Naive thymus-derived CD4-positive, alpha-beta T cell (primary cell): ENCODE results near the gene IPCEF1. TPM values are rescaled to one million over a fixed set of nuclear protein-coding genes. Genes with fewer than 3 reads are reported as not detected.

Experiments
- ATAC-seq: fragments of 150-1000 bp; cut with Tn5 transposase; 2 replicates; pipeline ENCODE4 v1.10.0; 2021; ENCODE audit warnings: mild to moderate bottlenecking, moderate library complexity
- CTCF ChIA-PET: fragments of 350-600 bp; sonication (Branson Sonifier 250); formaldehyde crosslinking; loops from one replicate; lab custom pipeline; 2021; ENCODE audit warnings: antibody characterized with exemption; lab: Charles Lee
- POLR2A ChIA-PET: fragments of 350-600 bp; sonication (Branson Sonifier 250); formaldehyde crosslinking; loops from one replicate; lab custom pipeline; 2021; ENCODE audit warnings: antibody characterized with exemption, inconsistent platforms; lab: Charles Lee
- DNase-seq, 9 donors: peaks; one replicate each; pipeline versions ENCODE4 v3.0.0 to v3.0.0-alpha.2; 2020 to 2022; ENCODE audit warnings: mixed read lengths in 1 of 9
- H3K27ac ChIP-seq: one replicate; pipeline ENCODE4 v1.7.0; 2013; ENCODE audit warnings: mild to moderate bottlenecking, low read depth, low read length, moderate library complexity
- H3K27me3 ChIP-seq, 2 donors: one replicate each; pipeline ENCODE4 v1.7.0; 2013; ENCODE audit warnings: low read length in 2 of 2, mild to moderate bottlenecking in 2 of 2, moderate library complexity in 2 of 2; ENCODE audit not compliant: control insufficient read depth in 2 of 2, insufficient read depth in 2 of 2
- H3K36me3 ChIP-seq, 3 experiments: 1 replicate in 2 of 3; 2 replicates in 1 of 3; pipeline ENCODE4 v1.7.0; 2013; ENCODE audit warnings: low read length in 3 of 3, mild to moderate bottlenecking in 3 of 3, moderate library complexity in 1 of 3; ENCODE audit not compliant: insufficient read depth in 3 of 3, control insufficient read depth in 2 of 3
- H3K4me1 ChIP-seq, 2 donors: one replicate each; pipeline ENCODE4 v1.7.0; 2013; ENCODE audit warnings: low read length in 2 of 2, mild to moderate bottlenecking in 2 of 2, moderate library complexity in 1 of 2; ENCODE audit not compliant: control insufficient read depth in 2 of 2, insufficient read depth in 2 of 2
- H3K4me3 ChIP-seq: 2 replicates; pipeline ENCODE4 v1.7.0; 2013; ENCODE audit warnings: mild to moderate bottlenecking, low read length
- H3K9me3 ChIP-seq, 3 experiments: 1 replicate in 2 of 3; 2 replicates in 1 of 3; pipeline ENCODE4 v1.7.0; 2013; ENCODE audit warnings: low read length in 3 of 3; ENCODE audit not compliant: control insufficient read depth in 2 of 3
- H3K27ac Mint-ChIP-seq, 9 donors: one replicate each; pipeline ENCODE4 v1.8.0; 2020 to 2022; ENCODE audit warnings: mixed read lengths in 9 of 9, mild to moderate bottlenecking in 8 of 9, moderate library complexity in 5 of 9, inconsistent platforms in 2 of 9
- H3K27me3 Mint-ChIP-seq, 5 donors: one replicate each; pipeline ENCODE4 v1.8.0; 2021 to 2022; ENCODE audit warnings: mixed read lengths in 5 of 5, mild to moderate bottlenecking in 1 of 5
- H3K36me3 Mint-ChIP-seq, 5 donors: one replicate each; pipeline ENCODE4 v1.8.0; 2020 to 2022; ENCODE audit warnings: mixed read lengths in 5 of 5, mild to moderate bottlenecking in 3 of 5, inconsistent platforms in 1 of 5
- H3K4me1 Mint-ChIP-seq, 7 donors: one replicate each; pipeline ENCODE4 v1.8.0; 2020 to 2022; ENCODE audit warnings: mixed read lengths in 7 of 7, mild to moderate bottlenecking in 3 of 7, inconsistent platforms in 1 of 7
- H3K4me3 Mint-ChIP-seq, 10 donors: one replicate each; pipeline ENCODE4 v1.8.0; 2020 to 2022; ENCODE audit warnings: mild to moderate bottlenecking in 10 of 10, mixed read lengths in 10 of 10, moderate library complexity in 6 of 10, inconsistent platforms in 2 of 10
- H3K9me3 Mint-ChIP-seq, 11 donors: one replicate each; pipeline ENCODE4 v1.8.0; 2020 to 2022; ENCODE audit warnings: mixed read lengths in 11 of 11, mild to moderate bottlenecking in 4 of 11, inconsistent platforms in 1 of 11, moderate library complexity in 1 of 11
- intact Hi-C, 2 donors: fragments of 100-400 bp; cut with micrococcal nuclease; formaldehyde crosslinking; loops; one replicate each; pipeline ENCODE4 v1.15.1; 2023
- polyA plus RNA-seq, 2 donors: library from polyadenylated mRNA; unstranded; fragments of 300-500 nt; fragmentation: Illumina TruSeq; gene quantifications; one replicate each; pipeline ENCODE4 v1.2.3, GENCODE V29; 2021
- total RNA-seq, 6 experiments: library from RNA in 5 of 6; stranded (reverse) in 5 of 6; gene quantifications; 1 replicate in 5 of 6; 2 replicates in 1 of 6; pipeline ENCODE4 v1.2.3 and lab custom pipeline; 2021 to 2026

IPCEF1 gene
- total and polyA plus RNA-seq, 7 experiments from 2014 or later: 12.0 to 122 (median 99.7) TPM

GRCh38 chr6:154276810-154277628 is 79.6 kb downstream of the IPCEF1 start:
- ChIA-PET CTCF (interaction anchor here (0.6 to 6.6 kb wide), 33 partner anchors 8 to 457 kb away, joined by 3 to 186 read pairs (median 4); no protein-coding TSS in a partner anchor), POLR2A (interaction anchor here (1.0 to 2.0 kb wide), 13 partner anchors 9 to 123 kb away, joined by 3 to 13 read pairs (median 5); no protein-coding TSS in a partner anchor)
- Mint-ChIP-seq H3K27me3 (peaks cover 0 to 16% (median 0%) of the 10 kb centered on the region in 5 donors), H3K4me3 (peak overlapping the region; percentile 59 to 91 (median 68)), H3K4me1 (peaks cover 20 to 50% (median 44%) of the 10 kb centered on the region in 7 donors), H3K36me3 (peaks cover 0 to 1% (median 0%) of the 10 kb centered on the region in 5 donors), H3K27ac (peak overlapping the region in 8 of 9 donors; percentile 44 to 75 (median 64)), H3K9me3 (peaks cover 0 to 1% (median 0%) of the 10 kb centered on the region in 11 donors)
- DNase-seq (peak in 7 of 9 donors; percentile 28 to 68 (median 58)), ATAC-seq (peak; percentile 84)
- H3K9me3 ChIP-seq: no peaks in the 10 kb centered on the region
- H3K36me3 ChIP-seq: no peaks in the 10 kb centered on the region
- peak overlapping the region; percentile 23 for H3K4me3 ChIP-seq
- intact Hi-C loops: loop anchor here (1.0 to 2.0 kb wide), 7 partner anchors 8 to 123 kb away; no protein-coding TSS in a partner anchor
- peaks cover 5 to 27% of the 10 kb centered on the region in 2 donors for H3K4me1 ChIP-seq
- peak overlapping the region; percentile 27 for H3K27ac ChIP-seq
- H3K27me3 ChIP-seq: no peaks in the 10 kb centered on the region

GRCh38 chr6:154274168-154274567 is 82.4 kb downstream of the IPCEF1 start:
- H3K27ac ChIP-seq: no peak overlapping the region
- H3K27me3 Mint-ChIP-seq: peaks cover 0 to 16% (median 0%) of the 10 kb centered on the region in 5 donors
- H3K4me1 Mint-ChIP-seq: peaks cover 20 to 53% (median 44%) of the 10 kb centered on the region in 7 donors
- H3K4me3 Mint-ChIP-seq: peak overlapping the region in 1 of 10 donors; percentile 36
- no peak overlapping the region for H3K4me3 ChIP-seq
- CTCF ChIA-PET: interaction anchor here (0.9 to 6.6 kb wide), 5 partner anchors 23 to 127 kb away, joined by 3 to 186 read pairs (median 9); no protein-coding TSS in a partner anchor
- H3K9me3 ChIP-seq: no peaks in the 10 kb centered on the region
- DNase-seq (no peak), ATAC-seq (no peak)
- POLR2A ChIA-PET: interaction anchor here (0.7 to 1.8 kb wide), 4 partner anchors 19 to 110 kb away, joined by 3 to 9 read pairs (median 3); no protein-coding TSS in a partner anchor
- no peaks in the 10 kb centered on the region for H3K36me3 ChIP-seq
- peaks cover 0 to 1% (median 0%) of the 10 kb centered on the region in 5 donors for H3K36me3 Mint-ChIP-seq
- peaks cover 5 to 27% of the 10 kb centered on the region in 2 donors for H3K4me1 ChIP-seq
- intact Hi-C loops: no loop called here
- no peaks in the 10 kb centered on the region for H3K27me3 ChIP-seq
- H3K9me3 Mint-ChIP-seq: peaks cover 0 to 1% (median 0%) of the 10 kb centered on the region in 11 donors
- peak overlapping the region in 6 of 9 donors; percentile 11 to 78 (median 50) for H3K27ac Mint-ChIP-seq

- Mint-ChIP-seq H3K9me3 (peaks cover 0 to 14% (median 0%) of the 10 kb centered on the region in 11 donors), H3K27me3 (peaks cover 0 to 15% (median 0%) of the 10 kb centered on the region in 5 donors), H3K4me3 (peak overlapping the region in 8 of 10 donors; percentile 4 to 80 (median 58)), H3K27ac (peak overlapping the region in 8 of 9 donors; percentile 55 to 92 (median 80)), H3K36me3 (peaks cover 0 to 6% (median 1%) of the 10 kb centered on the region in 5 donors), H3K4me1 (peaks cover 16 to 51% (median 34%) of the 10 kb centered on the region in 7 donors)
- H3K27ac ChIP-seq: no peak overlapping the region
- H3K36me3 ChIP-seq: no peaks in the 10 kb centered on the region
- no peaks in the 10 kb centered on the region for H3K27me3 ChIP-seq
- DNase-seq: no peak
- ChIA-PET POLR2A (interaction anchor here (1.1 to 1.7 kb wide), 3 partner anchors 9 to 34 kb away, joined by 3 to 5 read pairs (median 3); no protein-coding TSS in a partner anchor), CTCF (interaction anchor here (1.0 to 1.1 kb wide), 2 partner anchors 105 to 114 kb away, joined by 3 read pairs; no protein-coding TSS in a partner anchor)
- H3K4me3 ChIP-seq: no peak overlapping the region
- intact Hi-C loops: no loop called here
- H3K9me3 ChIP-seq: no peaks in the 10 kb centered on the region
- ATAC-seq: peak; percentile 6
- peaks cover 0 to 11% of the 10 kb centered on the region in 2 donors for H3K4me1 ChIP-seq
Observed at GRCh38 chr6:154268486-154268885, 88.1 kb downstream of the IPCEF1 start.

GRCh38 chr6:154267508-154268106 is 89.0 kb downstream of the IPCEF1 start:
- intact Hi-C loops: loop anchor here (1.0 to 2.0 kb wide), 3 partner anchors 9 to 17 kb away; no protein-coding TSS in a partner anchor
- Mint-ChIP-seq H3K27me3 (peaks cover 0 to 9% (median 0%) of the 10 kb centered on the region in 5 donors), H3K9me3 (peaks cover 0 to 14% (median 0%) of the 10 kb centered on the region in 11 donors), H3K36me3 (peaks cover 0 to 6% (median 1%) of the 10 kb centered on the region in 5 donors), H3K4me3 (peak overlapping the region; percentile 6 to 85 (median 68)), H3K4me1 (peaks cover 14 to 45% (median 33%) of the 10 kb centered on the region in 7 donors), H3K27ac (peak overlapping the region in 8 of 9 donors; percentile 65 to 92 (median 84))
- Histone ChIP-seq H3K4me3 (no peak overlapping the region), H3K36me3 (no peaks in the 10 kb centered on the region), H3K4me1 (peaks cover 0 to 11% of the 10 kb centered on the region in 2 donors), H3K27ac (no peak overlapping the region), H3K9me3 (no peaks in the 10 kb centered on the region), H3K27me3 (no peaks in the 10 kb centered on the region)
- ChIA-PET POLR2A (interaction anchor here (0.7 to 4.4 kb wide), 9 partner anchors 10 to 45 kb away, joined by 3 to 49 read pairs (median 5); no protein-coding TSS in a partner anchor), CTCF (interaction anchor here (0.7 to 1.6 kb wide), 4 partner anchors 10 to 104 kb away, joined by 3 read pairs; no protein-coding TSS in a partner anchor)
- ATAC-seq (peak; percentile 38), DNase-seq (peak in 4 of 9 donors; percentile 28 to 48 (median 42))

GRCh38 chr6:154266560-154267099 is 90.0 kb downstream of the IPCEF1 start:
- ChIA-PET CTCF (interaction anchor here (0.6 to 2.2 kb wide), 7 partner anchors 8 to 110 kb away, joined by 3 to 6 read pairs (median 3); no protein-coding TSS in a partner anchor), POLR2A (interaction anchor here (0.7 to 4.4 kb wide), 8 partner anchors 9 to 54 kb away, joined by 3 to 49 read pairs (median 6); no protein-coding TSS in a partner anchor)
- H3K4me3 Mint-ChIP-seq: peak overlapping the region; percentile 8 to 83 (median 65)
- no peaks in the 10 kb centered on the region for H3K36me3 ChIP-seq
- H3K27ac Mint-ChIP-seq: peak overlapping the region in 8 of 9 donors; percentile 61 to 76 (median 70)
- peaks cover 0 to 14% (median 0%) of the 10 kb centered on the region in 11 donors for H3K9me3 Mint-ChIP-seq
- ATAC-seq (no peak), DNase-seq (peak in 1 of 9 donors; percentile 31)
- no peak overlapping the region for H3K4me3 ChIP-seq
- H3K27ac ChIP-seq: no peak overlapping the region
- H3K27me3 ChIP-seq: no peaks in the 10 kb centered on the region
- H3K27me3 Mint-ChIP-seq: peaks cover 0 to 18% (median 0%) of the 10 kb centered on the region in 5 donors
- H3K4me1 Mint-ChIP-seq: peaks cover 14 to 50% (median 33%) of the 10 kb centered on the region in 7 donors
- peaks cover 0 to 11% of the 10 kb centered on the region in 2 donors for H3K4me1 ChIP-seq
- peaks cover 0 to 6% (median 1%) of the 10 kb centered on the region in 5 donors for H3K36me3 Mint-ChIP-seq
- intact Hi-C loops: loop anchor here (1.0 to 2.0 kb wide), 3 partner anchors 8 to 16 kb away; no protein-coding TSS in a partner anchor
- H3K9me3 ChIP-seq: no peaks in the 10 kb centered on the region
